Measurements from ENCODE around the gene RNASE12. TPM values are rescaled to one million over a fixed set of nuclear protein-coding genes. Genes with fewer than 3 reads are reported as not detected.
"Not testable (repeated sequence)": the region's sequence is repeated elsewhere in the genome, so short reads cannot be mapped to it uniquely, and the experiment has no call there.

RNASE12 gene
- total and polyA plus RNA-seq, 2 experiments from 2014 or later: not detected

DNA sequence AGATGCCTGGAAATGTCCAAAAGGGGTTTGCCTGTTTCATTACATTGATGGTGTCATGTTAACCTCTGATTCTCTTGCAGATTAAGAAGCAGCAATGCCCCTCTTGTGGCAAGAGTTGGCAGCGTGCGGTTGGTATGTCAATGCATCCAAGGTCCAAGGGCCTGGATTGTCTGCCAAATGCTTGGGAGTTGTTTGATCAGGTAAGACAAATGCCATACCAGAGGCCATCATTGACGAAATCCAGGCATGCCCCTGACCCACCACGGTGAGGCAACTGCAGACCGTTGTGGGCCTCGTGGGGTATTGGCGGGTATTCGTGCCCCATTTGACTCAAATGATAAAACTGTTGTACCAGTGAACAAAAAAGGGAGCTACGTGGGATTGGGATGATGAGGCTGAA, 11.4 kb upstream of the RNASE12 start:
- Histone ChIP-seq H4K20me1 (ENCODE audit: insufficient read depth, poor library complexity, severe bottlenecking) (no peaks in the 10 kb centered on the region), H3K4me1 (ENCODE audit: insufficient read depth) (no peaks in the 10 kb centered on the region), H2AFZ (no peak overlapping the region), H3K4me3 (no peak overlapping the region), H3K9me3 (ENCODE audit: low read depth) (no peaks in the 10 kb centered on the region), H3K27me3 (no peaks in the 10 kb centered on the region), H3K4me2 (no peak overlapping the region), H3K9me2 (replicated peaks; ENCODE audit: insufficient read depth) (no peaks in the 10 kb centered on the region), H3K79me2 (no peaks in the 10 kb centered on the region), H3K36me3 (replicated peaks; ENCODE audit: insufficient read depth, low read depth) (no peaks in the 10 kb centered on the region), H3K27ac (no peak overlapping the region)
- TF ChIP-seq, protein P1, sequence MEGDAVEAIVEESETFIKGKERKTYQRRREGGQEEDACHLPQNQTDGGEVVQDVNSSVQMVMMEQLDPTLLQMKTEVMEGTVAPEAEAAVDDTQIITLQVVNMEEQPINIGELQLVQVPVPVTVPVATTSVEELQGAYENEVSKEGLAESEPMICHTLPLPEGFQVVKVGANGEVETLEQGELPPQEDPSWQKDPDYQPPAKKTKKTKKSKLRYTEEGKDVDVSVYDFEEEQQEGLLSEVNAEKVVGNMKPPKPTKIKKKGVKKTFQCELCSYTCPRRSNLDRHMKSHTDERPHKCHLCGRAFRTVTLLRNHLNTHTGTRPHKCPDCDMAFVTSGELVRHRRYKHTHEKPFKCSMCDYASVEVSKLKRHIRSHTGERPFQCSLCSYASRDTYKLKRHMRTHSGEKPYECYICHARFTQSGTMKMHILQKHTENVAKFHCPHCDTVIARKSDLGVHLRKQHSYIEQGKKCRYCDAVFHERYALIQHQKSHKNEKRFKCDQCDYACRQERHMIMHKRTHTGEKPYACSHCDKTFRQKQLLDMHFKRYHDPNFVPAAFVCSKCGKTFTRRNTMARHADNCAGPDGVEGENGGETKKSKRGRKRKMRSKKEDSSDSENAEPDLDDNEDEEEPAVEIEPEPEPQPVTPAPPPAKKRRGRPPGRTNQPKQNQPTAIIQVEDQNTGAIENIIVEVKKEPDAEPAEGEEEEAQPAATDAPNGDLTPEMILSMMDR (IDR thresholded peaks at IDR 0.05; ENCODE audit: poor library complexity): no peak
- TF ChIP-seq EZH2 (IDR thresholded peaks at IDR 0.05; ENCODE audit: borderline replicate concordance) (no peak), EZH2phosphoT487 (IDR thresholded peaks at IDR 0.05; ENCODE audit: low read depth, severe bottlenecking, unreplicated experiment) (no peak)
- DNase-seq (ENCODE audit: low spot score): no peak
- WGBS (ENCODE audit: low lambda C conversion rate, missing lambda C conversion rate): 90% methylated on average over 9 of the region's 9 CpGs

DNA sequence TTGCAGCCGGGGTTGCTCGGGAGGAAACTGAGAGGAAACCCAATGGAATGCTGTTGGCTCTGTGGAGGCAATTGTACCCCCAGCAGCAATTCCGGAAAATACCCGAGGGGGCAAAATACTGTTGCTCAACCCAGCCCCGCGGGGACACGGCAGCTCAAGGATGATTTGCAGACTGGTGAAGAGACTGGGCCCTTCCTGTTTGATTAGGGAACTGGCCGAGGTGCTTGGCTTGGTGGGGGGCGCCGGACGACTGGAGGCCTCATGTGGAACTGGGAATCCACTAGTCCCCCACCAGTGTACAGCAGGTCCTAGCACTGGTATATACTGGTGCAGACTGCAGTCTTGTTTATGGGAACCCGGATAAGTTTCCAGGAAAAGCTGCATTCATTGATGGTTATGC, 10.3 kb upstream of the RNASE12 start:
- no peaks in the 10 kb centered on the region for H3K4me1 ChIP-seq (ENCODE audit: insufficient read depth)
- no peak overlapping the region for H3K4me2 ChIP-seq
- no peak for DNase-seq (ENCODE audit: low spot score)
- TF ChIP-seq EZH2 (IDR thresholded peaks at IDR 0.05; ENCODE audit: borderline replicate concordance): no peak
- no peak overlapping the region for H2AFZ ChIP-seq
- no peaks in the 10 kb centered on the region for H3K9me2 ChIP-seq (replicated peaks; ENCODE audit: insufficient read depth)
- no peak overlapping the region for H3K27ac ChIP-seq
- WGBS (ENCODE audit: low lambda C conversion rate, missing lambda C conversion rate): 85% methylated on average over 12 of the region's 12 CpGs
- no peaks in the 10 kb centered on the region for H3K27me3 ChIP-seq
- H4K20me1 ChIP-seq (ENCODE audit: insufficient read depth, poor library complexity, severe bottlenecking): no peaks in the 10 kb centered on the region
- no peaks in the 10 kb centered on the region for H3K36me3 ChIP-seq (replicated peaks; ENCODE audit: insufficient read depth, low read depth)
- H3K79me2 ChIP-seq: no peaks in the 10 kb centered on the region
- H3K9me3 ChIP-seq (ENCODE audit: low read depth): no peaks in the 10 kb centered on the region
- H3K4me3 ChIP-seq: no peak overlapping the region

- no peaks in the 10 kb centered on the region for H3K36me3 ChIP-seq (replicated peaks; ENCODE audit: insufficient read depth, low read depth)
- H3K9me2 ChIP-seq (replicated peaks; ENCODE audit: insufficient read depth): no peaks in the 10 kb centered on the region
- H3K4me2 ChIP-seq: no peak overlapping the region
- H3K4me3 ChIP-seq: no peak overlapping the region
- no peak for TF ChIP-seq EZH2 (IDR thresholded peaks at IDR 0.05; ENCODE audit: borderline replicate concordance)
- TF ChIP-seq, protein P1 (IDR thresholded peaks at IDR 0.05; ENCODE audit: poor library complexity): no peak
- no peak for TF ChIP-seq EZH2phosphoT487 (IDR thresholded peaks at IDR 0.05; ENCODE audit: low read depth, severe bottlenecking, unreplicated experiment)
- no peaks in the 10 kb centered on the region for H3K79me2 ChIP-seq
- WGBS (ENCODE audit: low lambda C conversion rate, missing lambda C conversion rate): 86% methylated on average over 1 of the region's 1 CpG
- no peaks in the 10 kb centered on the region for H3K9me3 ChIP-seq (ENCODE audit: low read depth)
- no peaks in the 10 kb centered on the region for H4K20me1 ChIP-seq (ENCODE audit: insufficient read depth, poor library complexity, severe bottlenecking)
- no peak for DNase-seq (ENCODE audit: low spot score)
- H2AFZ ChIP-seq: no peak overlapping the region
- H3K27me3 ChIP-seq: no peaks in the 10 kb centered on the region
- H3K4me1 ChIP-seq (ENCODE audit: insufficient read depth): no peaks in the 10 kb centered on the region
- no peak overlapping the region for H3K27ac ChIP-seq
Measured at GRCh38 chr14:20597108-20597507, 5.9 kb upstream of the RNASE12 start.

- H3K27ac ChIP-seq; H4K20me1 ChIP-seq (ENCODE audit: insufficient read depth, poor library complexity, severe bottlenecking); H3K36me3 ChIP-seq (replicated peaks; ENCODE audit: insufficient read depth, low read depth); H3K4me3 ChIP-seq; H3K79me2 ChIP-seq; H3K27me3 ChIP-seq; H2AFZ ChIP-seq; DNase-seq (ENCODE audit: low spot score); H3K9me3 ChIP-seq (ENCODE audit: low read depth); H3K4me2 ChIP-seq; H3K4me1 ChIP-seq (ENCODE audit: insufficient read depth); H3K9me2 ChIP-seq (replicated peaks; ENCODE audit: insufficient read depth): not testable (repeated sequence)
- WGBS (ENCODE audit: low lambda C conversion rate, missing lambda C conversion rate): 92% methylated on average over 3 of the region's 3 CpGs
Measured at GRCh38 chr14:20595726-20596125, 4.5 kb upstream of the RNASE12 start.

All from hepatocyte (in vitro differentiated cells).